CD14-positive monocyte (primary cell): ENCODE results near the gene ARHGEF33. TPM values are rescaled to one million over a fixed set of nuclear protein-coding genes. Genes with fewer than 3 reads are reported as not detected.
"Not testable (repeated sequence)": the region's sequence is repeated elsewhere in the genome, so short reads cannot be mapped to it uniquely, and the experiment has no call there.

Experiments
- DNase-seq, 3 donors: peaks; one replicate each; pipeline ENCODE4 v3.0.0-alpha.2; 2011 to 2022
- H2AFZ ChIP-seq: 2 replicates; pipeline ENCODE4 v1.6.0; 2012; ENCODE audit warnings: mild to moderate bottlenecking, low read depth, low read length, inconsistent platforms; ENCODE audit not compliant: insufficient read depth, poor library complexity, severe bottlenecking
- H3K27ac ChIP-seq, 2 donors: 1 replicate in 1 of 2; 2 replicates in 1 of 2; pipeline ENCODE4 v1.5.1; 2012 to 2013; ENCODE audit warnings: low read length in 2 of 2, control low read depth in 1 of 2, inconsistent platforms in 1 of 2, low read depth in 1 of 2, mild to moderate bottlenecking in 1 of 2
- H3K27me3 ChIP-seq, 2 donors: one replicate each; pipeline versions ENCODE4 v1.6.0 to v1.6.1; 2011 to 2013; ENCODE audit warnings: low read length in 2 of 2; ENCODE audit not compliant: control insufficient read depth in 2 of 2, insufficient read depth in 2 of 2
- H3K36me3 ChIP-seq, 2 donors: replicated peaks in 1 of 2; 1 replicate in 1 of 2; 2 replicates in 1 of 2; pipeline versions ENCODE4 v1.5.1 to v1.6.1; 2012 to 2013; ENCODE audit warnings: low read length in 2 of 2, control low read depth in 1 of 2, inconsistent platforms in 1 of 2, mild to moderate bottlenecking in 1 of 2; ENCODE audit not compliant: insufficient read depth in 2 of 2, control insufficient read depth in 1 of 2
- H3K4me1 ChIP-seq, 2 donors: 1 replicate in 1 of 2; 2 replicates in 1 of 2; pipeline versions ENCODE4 v1.5.1 to v1.6.1; 2012 to 2013; ENCODE audit warnings: low read length in 2 of 2, control low read depth in 1 of 2, inconsistent platforms in 1 of 2, mild to moderate bottlenecking in 1 of 2, moderate library complexity in 1 of 2; ENCODE audit not compliant: insufficient read depth in 2 of 2, control insufficient read depth in 1 of 2
- H3K4me2 ChIP-seq: replicated peaks from 2 replicates; pipeline ENCODE3; 2012; ENCODE audit warnings: low read length, moderate library complexity, mild to moderate bottlenecking; ENCODE audit not compliant: poor library complexity, severe bottlenecking; ENCODE audit errors: extremely low read depth
- H3K4me3 ChIP-seq, 3 experiments: fragments of 200-600 bp in 1 of 3; sonication (generic) in 1 of 3; replicated peaks in 1 of 3; 1 replicate in 2 of 3; 2 replicates in 1 of 3; pipeline ENCODE4 v1.5.1; 2011 to 2013; ENCODE audit warnings: low read length in 3 of 3, mild to moderate bottlenecking in 3 of 3, control low read depth in 2 of 3, low read depth in 2 of 3, inconsistent platforms in 1 of 3, moderate library complexity in 1 of 3
- H3K79me2 ChIP-seq: 2 replicates; pipeline ENCODE4 v1.6.0; 2012; ENCODE audit warnings: mild to moderate bottlenecking, control low read depth, inconsistent platforms, low read length, moderate library complexity; ENCODE audit not compliant: insufficient read depth
- H3K9ac ChIP-seq: 2 replicates; pipeline ENCODE4 v1.6.0; 2017; ENCODE audit warnings: low read length, mild to moderate bottlenecking; ENCODE audit not compliant: insufficient read depth, poor library complexity, severe bottlenecking
- H3K9me3 ChIP-seq, 2 donors: replicated peaks in 1 of 2; 1 replicate in 1 of 2; 2 replicates in 1 of 2; pipeline versions ENCODE4 v1.5.1 to v1.6.1; 2012 to 2013; ENCODE audit warnings: low read length in 2 of 2, control low read depth in 1 of 2; ENCODE audit not compliant: control insufficient read depth in 1 of 2, insufficient read depth in 1 of 2
- H4K20me1 ChIP-seq: 2 replicates; pipeline ENCODE4 v1.6.0; 2012; ENCODE audit warnings: mild to moderate bottlenecking, low read length, control low read depth, moderate library complexity; ENCODE audit not compliant: insufficient read depth
- H3K27ac Mint-ChIP-seq, 7 donors: one replicate each; pipeline ENCODE4 v1.8.0; 2020; ENCODE audit warnings: mild to moderate bottlenecking in 7 of 7, mixed read lengths in 7 of 7, moderate library complexity in 6 of 7, inconsistent platforms in 2 of 7
- H3K27me3 Mint-ChIP-seq, 3 donors: one replicate each; pipeline ENCODE4 v1.8.0; 2021 to 2022; ENCODE audit warnings: low read depth in 3 of 3, mild to moderate bottlenecking in 3 of 3, mixed read lengths in 3 of 3, moderate library complexity in 3 of 3, inconsistent platforms in 1 of 3
- H3K36me3 Mint-ChIP-seq, 2 donors: one replicate each; pipeline ENCODE4 v1.8.0; 2020; ENCODE audit warnings: mixed read lengths in 2 of 2, inconsistent platforms in 1 of 2, mild to moderate bottlenecking in 1 of 2
- H3K4me1 Mint-ChIP-seq: one replicate; pipeline ENCODE4 v1.8.0; 2020; ENCODE audit warnings: mild to moderate bottlenecking, mixed read lengths
- H3K4me3 Mint-ChIP-seq, 2 donors: one replicate each; pipeline ENCODE4 v1.8.0; 2020; ENCODE audit warnings: mild to moderate bottlenecking in 2 of 2, mixed read lengths in 2 of 2, moderate library complexity in 1 of 2
- H3K9me3 Mint-ChIP-seq, 7 donors: one replicate each; pipeline ENCODE4 v1.8.0; 2020 to 2022; ENCODE audit warnings: mixed read lengths in 7 of 7, mild to moderate bottlenecking in 6 of 7, moderate library complexity in 6 of 7, inconsistent platforms in 2 of 7
- CTCF ChIP-seq: fragments of 200-600 bp; IDR thresholded peaks from one replicate; pipeline ENCODE4 v1.8.0; 2022; ENCODE audit warnings: antibody characterized with exemption, mild to moderate bottlenecking
- WGBS: methylation state at CpG from one replicate; pipeline ENCODE4 v1.1.5; 2013; ENCODE audit warnings: missing lambda C conversion rate; ENCODE audit not compliant: insufficient coverage; 5-methylcytosine and 5-hydroxymethylcytosine counted together
- intact Hi-C, 2 donors: fragments of 100-400 bp; cut with micrococcal nuclease; formaldehyde crosslinking; loops; one replicate each; pipeline versions ENCODE4 v1.15.0 to v1.15.1; 2023
- polyA plus RNA-seq, 3 donors: library from polyadenylated mRNA; depleted of rRNA in 1 of 3; unstranded in 2 of 3; stranded (reverse) in 1 of 3; fragments of 300-500 nt in 2 of 3; fragments of >200 nt in 1 of 3; fragmentation: Illumina TruSeq in 2 of 3; gene quantifications; 1 replicate in 2 of 3; 2 replicates in 1 of 3; pipeline ENCODE4 v1.2.3, GENCODE V29; 2012 to 2021

Gene ARHGEF33
- polyA plus RNA-seq, 3 donors: 0.33 TPM; not detected in 2

- no peak overlapping the region for H3K9ac ChIP-seq
- H3K27ac ChIP-seq: no peak overlapping the region
- H3K36me3 ChIP-seq: no peaks in the 10 kb centered on the region
- intact Hi-C loops: no loop called here
- no peaks in the 10 kb centered on the region for H3K27me3 ChIP-seq
- H3K4me1 Mint-ChIP-seq: no peaks in the 10 kb centered on the region
- H3K4me3 Mint-ChIP-seq: no peak overlapping the region
- H3K27me3 Mint-ChIP-seq: peaks cover 0 to 7% (median 0%) of the 10 kb centered on the region in 3 donors
- no peak for TF ChIP-seq CTCF
- 82% methylated on average over 5 of the region's 5 CpGs for WGBS
- no peak overlapping the region for H3K4me2 ChIP-seq
- H2AFZ ChIP-seq: no peak overlapping the region
- no peaks in the 10 kb centered on the region for H3K36me3 Mint-ChIP-seq
- no peaks in the 10 kb centered on the region for H3K9me3 ChIP-seq
- no peak overlapping the region for H3K4me3 ChIP-seq
- H4K20me1 ChIP-seq: no peaks in the 10 kb centered on the region
- H3K79me2 ChIP-seq: no peaks in the 10 kb centered on the region
- H3K9me3 Mint-ChIP-seq: no peaks in the 10 kb centered on the region
- no peak for DNase-seq
- no peaks in the 10 kb centered on the region for H3K4me1 ChIP-seq
- no peak overlapping the region for H3K27ac Mint-ChIP-seq
Measured at GRCh38 chr2:38934742-38935141, 45.1 kb downstream of the ARHGEF33 start.

GRCh38 chr2:38935568-38936172 lies 46.0 kb downstream of the ARHGEF33 start:
- intact Hi-C loops: no loop called here
- Histone ChIP-seq H3K4me1 (no peaks in the 10 kb centered on the region), H4K20me1 (no peaks in the 10 kb centered on the region), H3K27me3 (no peaks in the 10 kb centered on the region), H3K27ac (no peak overlapping the region), H3K4me3 (no peak overlapping the region), H3K36me3 (no peaks in the 10 kb centered on the region), H3K79me2 (no peaks in the 10 kb centered on the region), H2AFZ (no peak overlapping the region), H3K9me3 (no peaks in the 10 kb centered on the region), H3K4me2 (no peak overlapping the region), H3K9ac (no peak overlapping the region)
- no peaks in the 10 kb centered on the region for H3K4me1 Mint-ChIP-seq
- H3K4me3 Mint-ChIP-seq: no peak overlapping the region
- H3K36me3 Mint-ChIP-seq: no peaks in the 10 kb centered on the region
- no peaks in the 10 kb centered on the region for H3K9me3 Mint-ChIP-seq
- no peak for DNase-seq
- TF ChIP-seq CTCF: no peak
- WGBS: no CpG with 5 or more reads among the region's 4 CpGs
- no peak overlapping the region for H3K27ac Mint-ChIP-seq
- H3K27me3 Mint-ChIP-seq: peaks cover 0 to 7% (median 0%) of the 10 kb centered on the region in 3 donors

GRCh38 chr2:38936516-38936915 lies 46.8 kb downstream of the ARHGEF33 start:
- H3K79me2 ChIP-seq, H3K4me1 ChIP-seq, H3K4me3 ChIP-seq, H3K4me2 ChIP-seq, H3K36me3 Mint-ChIP-seq, H3K36me3 ChIP-seq, H3K27ac ChIP-seq, H4K20me1 ChIP-seq, H2AFZ ChIP-seq, H3K9me3 Mint-ChIP-seq, H3K27me3 ChIP-seq, H3K9ac ChIP-seq, H3K27ac Mint-ChIP-seq, DNase-seq, intact Hi-C loops, H3K4me3 Mint-ChIP-seq, H3K4me1 Mint-ChIP-seq, H3K27me3 Mint-ChIP-seq, H3K9me3 ChIP-seq: not testable (repeated sequence)
- 100% methylated on average over 4 of the region's 6 CpGs for WGBS
